ENCODE measurements around the gene PPFIA2. TPM values are rescaled to one million over a fixed set of nuclear protein-coding genes. Genes with fewer than 3 reads are reported as not detected.

The PPFIA2 gene
- total RNA-seq, 1 donor from 2014 or later, result 0.83 TPM

- H3K27me3 ChIP-seq (ENCODE audit: low read depth), result no peaks in the 10 kb centered on the region
- no peak for TF ChIP-seq CTCF (IDR thresholded peaks at IDR 0.05)
- no peak for ATAC-seq
- intact Hi-C loops (cut with DNase I), result no loop called here
- no peaks in the 10 kb centered on the region for H3K9me3 ChIP-seq
- no peaks in the 10 kb centered on the region for H3K36me3 ChIP-seq
- DNase-seq, result no peak
- no peak overlapping the region for H3K4me3 ChIP-seq
- no peak overlapping the region for H3K27ac ChIP-seq
- H3K4me1 ChIP-seq, result no peaks in the 10 kb centered on the region
These were observed 373.0 kb downstream of the PPFIA2 start for GRCh38 chr12:81386101-81386500.

GRCh38 chr12:81381951-81382350 is 377.2 kb downstream of the PPFIA2 start:
- no peak overlapping the region for H3K4me3 ChIP-seq
- DNase-seq (no peak), ATAC-seq (no peak)
- TF ChIP-seq CTCF (IDR thresholded peaks at IDR 0.05), result no peak
- no peaks in the 10 kb centered on the region for H3K27me3 ChIP-seq (ENCODE audit: low read depth)
- H3K27ac ChIP-seq, result no peak overlapping the region
- H3K9me3 ChIP-seq, result no peaks in the 10 kb centered on the region
- intact Hi-C loops (cut with DNase I), result no loop called here
- no peaks in the 10 kb centered on the region for H3K36me3 ChIP-seq
- no peaks in the 10 kb centered on the region for H3K4me1 ChIP-seq

- H3K4me1 ChIP-seq, result no peaks in the 10 kb centered on the region
- H3K9me3 ChIP-seq, result no peaks in the 10 kb centered on the region
- no peak overlapping the region for H3K4me3 ChIP-seq
- ATAC-seq (no peak), DNase-seq (no peak)
- H3K27ac ChIP-seq, result no peak overlapping the region
- intact Hi-C loops (cut with DNase I), result no loop called here
- H3K27me3 ChIP-seq (ENCODE audit: low read depth), result no peaks in the 10 kb centered on the region
- no peak for TF ChIP-seq CTCF (IDR thresholded peaks at IDR 0.05)
- no peaks in the 10 kb centered on the region for H3K36me3 ChIP-seq
These were observed 380.4 kb downstream of the PPFIA2 start for GRCh38 chr12:81378601-81379285.

GRCh38 chr12:81377771-81378170 is 381.4 kb downstream of the PPFIA2 start:
- no peak for TF ChIP-seq CTCF (IDR thresholded peaks at IDR 0.05)
- intact Hi-C loops (cut with DNase I), result no loop called here
- no peaks in the 10 kb centered on the region for H3K27me3 ChIP-seq (ENCODE audit: low read depth)
- no peaks in the 10 kb centered on the region for H3K4me1 ChIP-seq
- DNase-seq, result no peak
- H3K4me3 ChIP-seq, result no peak overlapping the region
- no peaks in the 10 kb centered on the region for H3K9me3 ChIP-seq
- H3K36me3 ChIP-seq, result no peaks in the 10 kb centered on the region
- no peak for ATAC-seq
- H3K27ac ChIP-seq, result no peak overlapping the region

- no peaks in the 10 kb centered on the region for H3K4me1 ChIP-seq
- no peak overlapping the region for H3K27ac ChIP-seq
- DNase-seq (no peak), ATAC-seq (no peak)
- H3K4me3 ChIP-seq, result no peak overlapping the region
- H3K9me3 ChIP-seq, result no peaks in the 10 kb centered on the region
- intact Hi-C loops (cut with DNase I), result no loop called here
- no peaks in the 10 kb centered on the region for H3K27me3 ChIP-seq (ENCODE audit: low read depth)
- no peak for TF ChIP-seq CTCF (IDR thresholded peaks at IDR 0.05)
- H3K36me3 ChIP-seq, result no peaks in the 10 kb centered on the region
These were observed 383.2 kb downstream of the PPFIA2 start for GRCh38 chr12:81375969-81376368.
